Upper lobe of left lung (tissue), 4 donors: ENCODE results near the gene CRABP1.

ENCODE experiments used
- POLR2A ChIP-seq, 4 donors: fragments of 450-650 bp; IDR thresholded peaks; one replicate each; pipeline ENCODE4 v1.5.1; 2016 to 2017; ENCODE audit warnings: antibody characterized with exemption in 4 of 4, mild to moderate bottlenecking in 2 of 4
- POLR2AphosphoS5 ChIP-seq, 2 donors: sonication (generic); formaldehyde crosslinking; IDR thresholded peaks; one replicate each; pipeline ENCODE4 v1.5.1; 2017; ENCODE audit warnings: antibody characterized with exemption in 2 of 2
- TF ChIP-seq, protein P1 (sequence below), 6 experiments: fragments of 450-650 bp in 4 of 6; fragments of 200-600 bp in 2 of 6; sonication (generic) in 2 of 6; IDR thresholded peaks; one replicate each; pipeline ENCODE4 v1.5.1; 2016 to 2019; ENCODE audit warnings: antibody characterized with exemption in 6 of 6

DNA sequence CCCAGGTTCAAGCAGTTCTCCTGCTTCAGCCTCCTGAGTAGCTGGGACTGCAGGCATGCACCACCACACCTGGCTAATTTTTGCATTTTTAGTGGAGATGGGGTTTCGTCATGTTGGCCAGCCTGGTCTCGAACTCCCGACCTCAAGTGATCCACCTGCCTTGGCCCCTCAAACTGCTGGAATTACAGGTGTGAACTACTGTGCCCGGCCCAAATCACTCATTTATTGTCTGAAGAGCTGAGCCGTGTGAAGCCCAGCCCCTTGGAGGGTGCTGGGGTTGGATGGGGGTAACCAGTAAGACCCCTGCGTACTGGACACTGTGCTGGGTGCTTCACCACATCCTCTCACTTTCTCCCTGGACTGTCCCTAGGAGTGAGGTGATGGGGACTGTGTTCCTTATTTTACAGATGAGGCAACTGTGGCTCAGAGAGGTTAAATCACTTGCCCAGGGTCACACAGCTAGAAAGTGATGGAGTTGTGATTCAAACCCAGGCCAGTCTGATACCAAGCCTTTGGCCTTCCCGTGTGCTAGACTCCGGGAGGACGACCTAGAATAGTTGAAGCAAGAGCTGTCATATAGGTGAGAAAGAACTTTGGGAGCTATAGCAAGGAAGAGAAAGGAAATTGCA lies 56.1 kb downstream of the CRABP1 start:
- TF ChIP-seq, protein P1, sequence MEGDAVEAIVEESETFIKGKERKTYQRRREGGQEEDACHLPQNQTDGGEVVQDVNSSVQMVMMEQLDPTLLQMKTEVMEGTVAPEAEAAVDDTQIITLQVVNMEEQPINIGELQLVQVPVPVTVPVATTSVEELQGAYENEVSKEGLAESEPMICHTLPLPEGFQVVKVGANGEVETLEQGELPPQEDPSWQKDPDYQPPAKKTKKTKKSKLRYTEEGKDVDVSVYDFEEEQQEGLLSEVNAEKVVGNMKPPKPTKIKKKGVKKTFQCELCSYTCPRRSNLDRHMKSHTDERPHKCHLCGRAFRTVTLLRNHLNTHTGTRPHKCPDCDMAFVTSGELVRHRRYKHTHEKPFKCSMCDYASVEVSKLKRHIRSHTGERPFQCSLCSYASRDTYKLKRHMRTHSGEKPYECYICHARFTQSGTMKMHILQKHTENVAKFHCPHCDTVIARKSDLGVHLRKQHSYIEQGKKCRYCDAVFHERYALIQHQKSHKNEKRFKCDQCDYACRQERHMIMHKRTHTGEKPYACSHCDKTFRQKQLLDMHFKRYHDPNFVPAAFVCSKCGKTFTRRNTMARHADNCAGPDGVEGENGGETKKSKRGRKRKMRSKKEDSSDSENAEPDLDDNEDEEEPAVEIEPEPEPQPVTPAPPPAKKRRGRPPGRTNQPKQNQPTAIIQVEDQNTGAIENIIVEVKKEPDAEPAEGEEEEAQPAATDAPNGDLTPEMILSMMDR (IDR thresholded peaks at IDR 0.05): no peak
- TF ChIP-seq POLR2A (IDR thresholded peaks at IDR 0.05) (no peak), POLR2AphosphoS5 (IDR thresholded peaks at IDR 0.05) (no peak)
